Endothelial cell of umbilical vein (primary cell): ENCODE measurements around the gene RPS21. TPM values are rescaled to one million over a fixed set of nuclear protein-coding genes. Genes with fewer than 3 reads are reported as not detected.

Experiments
- BruUV-seq: library from RNA; stranded (reverse); fragments of 400-500 nt; replicated peaks from 2 replicates; lab custom pipeline; 2021; lab: Mats Ljungman, UMichigan
- CTCF ChIA-PET: fragments of 300-600, 350-600 bp; sonication (Branson Sonifier 250); formaldehyde crosslinking; loops from one replicate; lab custom pipeline; 2021; ENCODE audit warnings: antibody characterized with exemption, inconsistent platforms; lab: Charles Lee
- POLR2A ChIA-PET: fragments of 300-600, 350-600 bp; sonication (Branson Sonifier 250); formaldehyde crosslinking; loops from one replicate; lab custom pipeline; 2021; ENCODE audit warnings: antibody characterized with exemption, inconsistent platforms; lab: Charles Lee
- DNase-seq: peaks from one replicate; pipeline ENCODE4 v3.0.0-alpha.2; 2011; ENCODE audit warnings: low read depth, low spot score
- FAIRE-seq: peaks from 2 replicates; lab custom pipeline; 2011; peaks lifted over from hg19 to GRCh38; lab: Jason Lieb, UNC
- H2AFZ ChIP-seq: 2 replicates; pipeline ENCODE4 v1.6.0; 2012; ENCODE audit warnings: low read depth, low read length, control low read depth, inconsistent platforms
- H3K27ac ChIP-seq: 2 replicates; pipeline ENCODE4 v1.5.1; 2011; ENCODE audit warnings: low read depth, mild to moderate bottlenecking, control low read depth, low read length, moderate library complexity; ENCODE audit not compliant: insufficient read depth
- H3K27me3 ChIP-seq, 2 experiments: 2 replicates each; pipeline versions ENCODE4 v1.6.0 to v1.6.1; 2011; ENCODE audit warnings: low read length in 2 of 2, mixed read lengths in 1 of 2; ENCODE audit not compliant: control insufficient read depth in 2 of 2, insufficient read depth in 2 of 2
- H3K36me3 ChIP-seq, 2 experiments: 2 replicates in 1 of 2; 3 replicates in 1 of 2; pipeline ENCODE4 v1.5.1; 2011; ENCODE audit warnings: low read length in 2 of 2, mild to moderate bottlenecking in 1 of 2, moderate library complexity in 1 of 2; ENCODE audit not compliant: control insufficient read depth in 2 of 2, insufficient read depth in 2 of 2; ENCODE audit errors: extremely low read depth in 1 of 2
- H3K4me1 ChIP-seq: 3 replicates; pipeline ENCODE4 v1.5.1; 2011; ENCODE audit warnings: mild to moderate bottlenecking, low read length; ENCODE audit not compliant: control insufficient read depth, insufficient read depth; ENCODE audit errors: extremely low read depth
- H3K4me2 ChIP-seq: 2 replicates; pipeline ENCODE4 v1.6.1; 2011; ENCODE audit warnings: low read length, control low read depth, mixed read lengths; ENCODE audit not compliant: insufficient read depth
- H3K4me3 ChIP-seq, 3 experiments: fragments of 200-600 bp in 1 of 3; sonication (generic), shearing (Covaris generic) in 1 of 3; replicated peaks in 1 of 3; 2 replicates each; pipeline ENCODE4 v1.5.1; 2011 to 2016; ENCODE audit warnings: control low read depth in 3 of 3, low read length in 3 of 3, mild to moderate bottlenecking in 2 of 3, inconsistent platforms in 1 of 3, low read depth in 1 of 3, moderate library complexity in 1 of 3; ENCODE audit not compliant: insufficient read depth in 1 of 3
- H3K79me2 ChIP-seq: 2 replicates; pipeline ENCODE4 v1.6.0; 2012; ENCODE audit warnings: low read length, inconsistent platforms; ENCODE audit not compliant: control insufficient read depth, insufficient read depth
- H3K9ac ChIP-seq: replicated peaks from 2 replicates; pipeline ENCODE3; 2011; ENCODE audit warnings: low read length, control low read depth; ENCODE audit not compliant: insufficient read depth; ENCODE audit errors: extremely low read depth
- H3K9me1 ChIP-seq: replicated peaks from 3 replicates; pipeline ENCODE4 v1.6.0; 2011; ENCODE audit warnings: mild to moderate bottlenecking, low read length; ENCODE audit not compliant: control insufficient read depth, insufficient read depth; ENCODE audit errors: extremely low read depth
- H3K9me3 ChIP-seq: replicated peaks from 2 replicates; pipeline ENCODE4 v1.5.1; 2012; ENCODE audit warnings: low read length, inconsistent platforms; ENCODE audit not compliant: control insufficient read depth, insufficient read depth
- H4K20me1 ChIP-seq: replicated peaks from 2 replicates; pipeline ENCODE3; 2011; ENCODE audit warnings: mild to moderate bottlenecking, low read length; ENCODE audit not compliant: control insufficient read depth, insufficient read depth; ENCODE audit errors: extremely low read depth
- EZH2 ChIP-seq: IDR thresholded peaks from 2 replicates; pipeline ENCODE4 v1.6.1; 2012; ENCODE audit warnings: borderline replicate concordance, low read depth, mild to moderate bottlenecking, moderate library complexity, low read length, inconsistent platforms; ENCODE audit not compliant: severe bottlenecking
- FOS ChIP-seq: IDR thresholded peaks from 2 replicates; pipeline ENCODE4 v1.6.1; 2011; ENCODE audit warnings: mild to moderate bottlenecking, low read length, moderate library complexity, borderline replicate concordance; ENCODE audit not compliant: insufficient read depth
- GATA2 ChIP-seq: IDR thresholded peaks from 2 replicates; pipeline ENCODE4 v1.7.0; 2011; ENCODE audit warnings: low read depth, mild to moderate bottlenecking, moderate library complexity, mixed read lengths, low read length; ENCODE audit not compliant: insufficient read length, insufficient read depth
- JUN ChIP-seq: IDR thresholded peaks from 2 replicates; pipeline ENCODE4 v1.6.1; 2011; ENCODE audit warnings: borderline replicate concordance, low read depth; ENCODE audit not compliant: insufficient read length, insufficient read depth
- MAX ChIP-seq: IDR thresholded peaks from 2 replicates; pipeline ENCODE4 v1.6.1; 2011; ENCODE audit not compliant: insufficient read depth, insufficient read length
- MYC ChIP-seq: IDR thresholded peaks from one replicate; pipeline ENCODE4 v1.6.1; 2011; ENCODE audit warnings: mild to moderate bottlenecking, low read depth, low read length
- POLR2A ChIP-seq: IDR thresholded peaks from 2 replicates; pipeline ENCODE4 v1.6.1; 2012; ENCODE audit warnings: low read depth, mild to moderate bottlenecking, control low read depth, low read length
- POLR2AphosphoS5 ChIP-seq: IDR thresholded peaks from 2 replicates; pipeline ENCODE4 v1.6.1; 2012; ENCODE audit warnings: low read depth, mild to moderate bottlenecking, control low read depth, low read length, moderate library complexity; ENCODE audit not compliant: insufficient read depth
- dilution Hi-C: fragments of 300-500 bp; cut with MboI; formaldehyde crosslinking; loops from one replicate; pipeline ENCODE4 v1.15.0; 2019; ENCODE audit warnings: low sequenced_read_pairs; ENCODE audit not compliant: extremely low pct_ligation_motif_present
- intact Hi-C: fragments of 100-400 bp; cut with micrococcal nuclease; formaldehyde crosslinking; loops from one replicate; pipeline ENCODE4 v1.10.0; 2022
- polyA plus RNA-seq, 4 experiments: library from polyadenylated mRNA; depleted of rRNA in 3 of 4; stranded (reverse) in 3 of 4; unstranded in 1 of 4; fragments of >200 nt; gene quantifications; 2 replicates each; pipeline versions ENCODE4 v1.2.1 to v1.2.3, GENCODE V29; 2011 to 2012; ENCODE audit warnings: missing spikeins in 1 of 4
- total RNA-seq: library from RNA; stranded (reverse); gene quantifications from 2 replicates; pipeline ENCODE4 v1.2.3, GENCODE V29; 2021
- TF ChIP-seq, protein P1 (sequence below), 2 donors: IDR thresholded peaks; 1 replicate in 1 of 2; 2 replicates in 1 of 2; pipeline ENCODE4 v1.5.1; 2011; ENCODE audit warnings: low read length in 2 of 2, mild to moderate bottlenecking in 2 of 2, moderate library complexity in 2 of 2, control low read depth in 1 of 2, inconsistent platforms in 1 of 2, low read depth in 1 of 2; ENCODE audit not compliant: insufficient read depth in 1 of 2; ENCODE audit errors: extremely low read depth in 1 of 2

Gene RPS21
- total and polyA plus RNA-seq, 2 donors (not counting 3 experiments of a cell fraction or from before 2014, with no cell fraction given) = 1,644 to 7,710 TPM

DNA sequence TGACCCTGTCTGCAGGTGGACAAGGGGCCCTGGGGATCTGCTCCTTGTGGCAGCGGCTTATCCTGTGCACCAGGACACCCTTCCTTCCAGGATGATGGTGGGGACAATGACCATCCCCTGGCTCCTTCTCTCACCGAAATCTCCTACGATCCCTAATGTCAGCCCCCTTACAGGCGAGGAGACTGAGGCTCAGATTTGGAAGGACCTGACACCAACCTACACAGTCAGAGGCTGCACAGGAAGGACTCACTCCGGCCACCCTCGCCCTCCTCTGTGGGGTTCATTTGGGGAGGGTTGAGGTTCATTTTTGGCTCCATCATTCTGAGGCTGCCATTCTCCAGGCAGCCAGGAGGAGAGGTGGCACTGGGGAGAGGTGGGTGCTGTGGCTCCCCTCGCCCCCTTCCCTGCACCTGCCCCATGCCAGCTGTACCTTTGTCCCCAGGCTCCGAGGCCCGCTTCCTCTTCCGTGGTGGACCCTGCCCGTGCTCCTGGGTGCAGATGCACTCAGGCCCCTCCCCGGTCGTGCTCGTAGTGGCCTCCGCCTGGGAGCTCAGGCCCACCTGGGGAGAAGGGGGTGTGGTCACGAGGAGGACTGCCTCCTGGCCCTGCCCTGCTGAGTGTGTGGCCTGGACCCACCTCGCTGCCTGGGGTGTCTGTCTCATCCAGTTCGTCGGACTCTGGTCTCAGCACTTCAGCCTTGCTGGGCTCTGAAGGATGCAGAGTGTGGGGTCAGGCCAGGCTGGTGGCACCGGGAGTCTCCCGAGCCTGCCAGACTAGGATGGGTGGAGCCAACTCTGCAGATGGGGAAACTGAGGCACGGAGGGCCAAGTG is 25.5 kb downstream of the RPS21 start:
- H3K79me2 ChIP-seq = no peaks in the 10 kb centered on the region
- H3K9me3 ChIP-seq = no peaks in the 10 kb centered on the region
- no peaks in the 10 kb centered on the region for H3K9me1 ChIP-seq
- H3K4me2 ChIP-seq = no peak overlapping the region
- TF ChIP-seq POLR2AphosphoS5 (no peak), FOS (no peak), GATA2 (no peak), MYC (no peak), JUN (no peak), EZH2 (no peak), POLR2A (no peak), MAX (no peak)
- TF ChIP-seq, protein P1, sequence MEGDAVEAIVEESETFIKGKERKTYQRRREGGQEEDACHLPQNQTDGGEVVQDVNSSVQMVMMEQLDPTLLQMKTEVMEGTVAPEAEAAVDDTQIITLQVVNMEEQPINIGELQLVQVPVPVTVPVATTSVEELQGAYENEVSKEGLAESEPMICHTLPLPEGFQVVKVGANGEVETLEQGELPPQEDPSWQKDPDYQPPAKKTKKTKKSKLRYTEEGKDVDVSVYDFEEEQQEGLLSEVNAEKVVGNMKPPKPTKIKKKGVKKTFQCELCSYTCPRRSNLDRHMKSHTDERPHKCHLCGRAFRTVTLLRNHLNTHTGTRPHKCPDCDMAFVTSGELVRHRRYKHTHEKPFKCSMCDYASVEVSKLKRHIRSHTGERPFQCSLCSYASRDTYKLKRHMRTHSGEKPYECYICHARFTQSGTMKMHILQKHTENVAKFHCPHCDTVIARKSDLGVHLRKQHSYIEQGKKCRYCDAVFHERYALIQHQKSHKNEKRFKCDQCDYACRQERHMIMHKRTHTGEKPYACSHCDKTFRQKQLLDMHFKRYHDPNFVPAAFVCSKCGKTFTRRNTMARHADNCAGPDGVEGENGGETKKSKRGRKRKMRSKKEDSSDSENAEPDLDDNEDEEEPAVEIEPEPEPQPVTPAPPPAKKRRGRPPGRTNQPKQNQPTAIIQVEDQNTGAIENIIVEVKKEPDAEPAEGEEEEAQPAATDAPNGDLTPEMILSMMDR (IDR thresholded peaks at IDR 0.05; ENCODE audit: extremely low read depth in 1 of 2, insufficient read depth in 1 of 2, low read depth in 1 of 2, low read length in 2 of 2) = no peak
- FAIRE-seq = no peak
- H3K27me3 ChIP-seq = no peaks in the 10 kb centered on the region
- CTCF ChIA-PET = no interaction called here
- POLR2A ChIA-PET = no interaction called here
- no peak overlapping the region for H3K9ac ChIP-seq
- H3K4me1 ChIP-seq = peaks cover 2% of the 10 kb centered on the region
- no peak overlapping the region for H3K27ac ChIP-seq
- DNase-seq = no peak
- intact Hi-C loops = no loop called here
- no TSS peak for BruUV-seq
- H4K20me1 ChIP-seq = no peaks in the 10 kb centered on the region
- dilution Hi-C loops = no loop called here
- H3K36me3 ChIP-seq = no peaks in the 10 kb centered on the region
- H3K4me3 ChIP-seq = no peak overlapping the region
- H2AFZ ChIP-seq = no peak overlapping the region
